ENCODE results near the gene DSC3. TPM values are rescaled to one million over a fixed set of nuclear protein-coding genes. Genes with fewer than 3 reads are reported as not detected.
A peak's percentile ranks its signal among the peaks of the same experiment; 100 is the strongest.
"Not testable (repeated sequence)": the region's sequence is repeated elsewhere in the genome, so short reads cannot be mapped to it uniquely, and the experiment has no call there.

The DSC3 gene
- total RNA-seq, 4 donors from 2014 or later, result 0.15 to 1.5 (median 0.33) TPM; not detected in 1

- peaks cover 3 to 6% of the 10 kb centered on the region in 2 donors for H3K4me1 ChIP-seq
- intact Hi-C loops (cut with DNase I), result no loop called here
- no peaks in the 10 kb centered on the region for H3K27me3 ChIP-seq
- no peaks in the 10 kb centered on the region for H3K9me3 ChIP-seq
- 22 to 36% methylated on average over 4 of the region's 4 CpGs for WGBS, 2 donors
- TF ChIP-seq POLR2A (IDR thresholded peaks at IDR 0.05) (no peak), CTCF (IDR thresholded peaks at IDR 0.05) (no peak)
- H3K27ac ChIP-seq, result no peak overlapping the region
- DNase-seq, result peak; percentile 75 to 76
- no peaks in the 10 kb centered on the region for H3K36me3 ChIP-seq
- H3K4me3 ChIP-seq (replicated peaks in 1 of 3), result no peak overlapping the region
Observed at GRCh38 chr18:30987467-30988241, 54.9 kb downstream of the DSC3 start.

- intact Hi-C loops (cut with DNase I), result no loop called here
- no peaks in the 10 kb centered on the region for H3K9me3 ChIP-seq
- H3K4me1 ChIP-seq, result peaks cover 3 to 6% of the 10 kb centered on the region in 2 donors
- no peaks in the 10 kb centered on the region for H3K27me3 ChIP-seq
- H3K27ac ChIP-seq, result no peak overlapping the region
- TF ChIP-seq POLR2A (IDR thresholded peaks at IDR 0.05) (no peak), CTCF (IDR thresholded peaks at IDR 0.05) (no peak)
- no peaks in the 10 kb centered on the region for H3K36me3 ChIP-seq
- no peak for DNase-seq
- whole genome bisulfite sequencing, 2 donors, result 93 to 95% methylated on average over 12 of the region's 12 CpGs
- H3K4me3 ChIP-seq (replicated peaks in 1 of 3), result no peak overlapping the region
Observed at GRCh38 chr18:30985753-30986152, 56.8 kb downstream of the DSC3 start.

GRCh38 chr18:30982285-30982992 lies 60.1 kb downstream of the DSC3 start:
- no peaks in the 10 kb centered on the region for H3K36me3 ChIP-seq
- intact Hi-C loops (cut with DNase I), result no loop called here
- DNase-seq, result no peak
- no peaks in the 10 kb centered on the region for H3K9me3 ChIP-seq
- H3K27ac ChIP-seq, result no peak overlapping the region
- 87 to 90% methylated on average over 11 of the region's 11 CpGs for WGBS, 2 donors
- no peak overlapping the region for H3K4me3 ChIP-seq (replicated peaks in 1 of 3)
- TF ChIP-seq POLR2A (IDR thresholded peaks at IDR 0.05) (no peak), CTCF (IDR thresholded peaks at IDR 0.05) (no peak)
- no peaks in the 10 kb centered on the region for H3K27me3 ChIP-seq
- H3K4me1 ChIP-seq, result peaks cover 0 to 5% of the 10 kb centered on the region in 2 donors

- intact Hi-C loops (cut with DNase I); H3K36me3 ChIP-seq; H3K27me3 ChIP-seq; H3K9me3 ChIP-seq; H3K27ac ChIP-seq; H3K4me1 ChIP-seq; DNase-seq; H3K4me3 ChIP-seq (replicated peaks in 1 of 3): not testable (repeated sequence)
- 89 to 91% methylated on average over 4 of the region's 4 CpGs for WGBS, 2 donors
Observed at GRCh38 chr18:30978091-30978490, 64.5 kb downstream of the DSC3 start.

- TF ChIP-seq POLR2A (IDR thresholded peaks at IDR 0.05) (no peak), CTCF (IDR thresholded peaks at IDR 0.05) (peak; percentile 22 to 63 (median 44))
- no peaks in the 10 kb centered on the region for H3K4me1 ChIP-seq
- WGBS, 2 donors, result 0 to 5% methylated on average over 1 of the region's 1 CpG
- no peak for DNase-seq
- no peaks in the 10 kb centered on the region for H3K36me3 ChIP-seq
- H3K4me3 ChIP-seq (replicated peaks in 1 of 3), result no peak overlapping the region
- intact Hi-C loops (cut with DNase I), result no loop called here
- no peaks in the 10 kb centered on the region for H3K9me3 ChIP-seq
- H3K27ac ChIP-seq, result no peak overlapping the region
- H3K27me3 ChIP-seq, result no peaks in the 10 kb centered on the region
Observed at GRCh38 chr18:30971338-30971956, 71.1 kb downstream of the DSC3 start.

Measured in thyroid gland (tissue), 4 donors.